Endodermal cell (in vitro differentiated cells): ENCODE data around the gene CRTC3. TPM values are rescaled to one million over a fixed set of nuclear protein-coding genes. Genes with fewer than 3 reads are reported as not detected.
"Not testable (repeated sequence)": the region's sequence is repeated elsewhere in the genome, so short reads cannot be mapped to it uniquely, and the experiment has no call there.

Experiments used
- DNase-seq: peaks from one replicate; pipeline ENCODE4 v3.0.0-alpha.2; 2017
- H3K27ac ChIP-seq: 2 replicates; pipeline ENCODE4 v1.5.1; 2013; ENCODE audit warnings: mild to moderate bottlenecking, low read depth, low read length, moderate library complexity
- H3K27me3 ChIP-seq: 2 replicates; pipeline ENCODE4 v1.6.1; 2013; ENCODE audit warnings: mild to moderate bottlenecking, low read length, moderate library complexity; ENCODE audit not compliant: insufficient read depth, control insufficient read depth, poor library complexity, severe bottlenecking
- H3K36me3 ChIP-seq: 2 replicates; pipeline ENCODE4 v1.7.0; 2013; ENCODE audit warnings: mild to moderate bottlenecking, low read length, moderate library complexity; ENCODE audit not compliant: control insufficient read depth, insufficient read depth
- H3K4me1 ChIP-seq: one replicate; pipeline ENCODE4 v1.7.0; 2013; ENCODE audit warnings: low read length; ENCODE audit not compliant: control insufficient read depth, insufficient read depth
- H3K4me3 ChIP-seq: 2 replicates; pipeline ENCODE4 v1.5.1; 2013; ENCODE audit warnings: mild to moderate bottlenecking, low read length, moderate library complexity
- H3K9ac ChIP-seq: 2 replicates; pipeline ENCODE4 v1.6.1; 2013; ENCODE audit warnings: mild to moderate bottlenecking, low read length, moderate library complexity; ENCODE audit not compliant: poor library complexity, severe bottlenecking; ENCODE audit errors: extremely low read depth
- H3K9me3 ChIP-seq: 2 replicates; pipeline ENCODE4 v1.6.1; 2013; ENCODE audit warnings: mild to moderate bottlenecking, low read length, moderate library complexity; ENCODE audit not compliant: control insufficient read depth
- H3K27ac Mint-ChIP-seq: 2 replicates; pipeline ENCODE4 v1.8.0; 2020; ENCODE audit warnings: mixed read lengths
- H3K27me3 Mint-ChIP-seq: 2 replicates; pipeline ENCODE4 v1.8.0; 2021; ENCODE audit warnings: mild to moderate bottlenecking, mixed read lengths; ENCODE audit not compliant: insufficient read depth
- H3K36me3 Mint-ChIP-seq: 2 replicates; pipeline ENCODE4 v1.8.0; 2020; ENCODE audit warnings: low read depth, mixed read lengths
- H3K4me1 Mint-ChIP-seq: 2 replicates; pipeline ENCODE4 v1.8.0; 2020; ENCODE audit warnings: mixed read lengths
- H3K4me3 Mint-ChIP-seq: 2 replicates; pipeline ENCODE4 v1.8.0; 2020; ENCODE audit warnings: mild to moderate bottlenecking, moderate library complexity, mixed read lengths
- H3K9me3 Mint-ChIP-seq: 2 replicates; pipeline ENCODE4 v1.8.0; 2020; ENCODE audit warnings: mild to moderate bottlenecking, mixed read lengths
- CTCF ChIP-seq: fragments of 200-600 bp; sonication (generic); conservative IDR thresholded peaks from 2 replicates; pipeline ENCODE4 v1.5.0; 2021; ENCODE audit warnings: antibody characterized with exemption, mild to moderate bottlenecking
- WGBS, 2 experiments: methylation state at CpG; one replicate each; pipeline versions ENCODE4 v1.1.5 to v1.1.7; 2013; ENCODE audit warnings: missing lambda C conversion rate in 2 of 2, mixed read lengths in 1 of 2; ENCODE audit not compliant: insufficient coverage in 1 of 2, insufficient read length in 1 of 2; 5-methylcytosine and 5-hydroxymethylcytosine counted together
- total RNA-seq, 2 donors: library from RNA; stranded (reverse); fragmentation: NEBNext Ultra II Directional in 1 of 2; extraction: Animal tissue kit (Norgen Biotek cat#: 25700) in 1 of 2; gene quantifications; 2 replicates in 1 of 2; 3 replicates in 1 of 2; pipeline ENCODE4 v1.2.1, GENCODE V29; 2021

CRTC3 gene
- total RNA-seq, 2 donors from 2014 or later, result 17.3 to 21.9 TPM

DNA sequence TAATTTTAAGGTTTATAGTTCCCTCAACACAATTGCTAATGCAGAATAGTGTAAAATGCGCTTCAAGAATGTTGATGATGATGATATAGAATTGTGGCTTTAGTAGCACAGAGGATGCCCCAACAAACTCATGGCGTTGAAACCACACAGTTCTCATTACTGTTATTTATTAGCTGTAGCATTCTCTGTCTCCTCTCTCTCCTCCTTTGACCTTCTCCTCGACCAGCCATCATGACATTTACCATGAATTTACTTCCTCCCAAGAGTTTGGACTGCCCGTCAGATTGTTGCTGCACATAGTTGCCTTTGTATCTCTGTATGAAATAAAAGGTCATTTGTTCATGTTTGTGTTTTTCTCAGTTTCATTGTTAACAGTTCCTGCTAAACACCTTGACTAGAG is 27.8 kb upstream of the CRTC3 start:
- no peak overlapping the region for H3K4me3 ChIP-seq
- H3K4me3 Mint-ChIP-seq, result no peak overlapping the region
- H3K27ac ChIP-seq, result no peak overlapping the region
- H3K9me3 ChIP-seq, result no peaks in the 10 kb centered on the region
- H3K4me1 Mint-ChIP-seq, result no peaks in the 10 kb centered on the region
- no peaks in the 10 kb centered on the region for H3K27me3 ChIP-seq
- peaks cover 46% of the 10 kb centered on the region for H3K36me3 Mint-ChIP-seq
- H3K27me3 Mint-ChIP-seq, result no peaks in the 10 kb centered on the region
- H3K36me3 ChIP-seq, result peaks cover 56% of the 10 kb centered on the region
- H3K4me1 ChIP-seq, result no peaks in the 10 kb centered on the region
- H3K27ac Mint-ChIP-seq, result no peak overlapping the region
- H3K9ac ChIP-seq, result no peak overlapping the region
- no peak for DNase-seq
- no peaks in the 10 kb centered on the region for H3K9me3 Mint-ChIP-seq
- no peak for TF ChIP-seq CTCF
- 89 to 90% methylated on average over 2 to 4 of the region's 4 CpGs for WGBS, 2 experiments

DNA sequence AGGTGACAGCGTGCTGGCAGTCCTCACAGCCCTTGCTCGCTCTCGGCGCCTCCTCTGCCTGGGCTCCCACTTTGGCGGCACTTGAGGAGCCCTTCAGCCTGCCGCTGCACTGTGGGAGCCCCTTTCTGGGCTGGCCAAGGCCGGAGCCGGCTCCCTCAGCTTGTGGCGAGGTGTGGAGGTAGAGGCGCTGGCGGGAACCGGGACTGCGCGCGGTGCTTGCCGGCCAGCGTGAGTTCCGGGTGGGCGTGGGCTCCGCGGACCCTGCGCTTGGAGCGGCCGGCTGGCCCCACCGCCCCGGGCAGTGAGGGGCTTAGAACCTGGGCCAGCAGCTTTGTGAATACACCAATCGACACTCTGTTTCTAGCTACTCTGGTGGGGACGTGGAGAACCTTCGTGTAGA is 18.9 kb upstream of the CRTC3 start:
- WGBS, 2 experiments, result 89 to 94% methylated on average over 16 to 28 of the region's 29 CpGs
- DNase-seq, H3K27ac Mint-ChIP-seq, H3K4me3 Mint-ChIP-seq, H3K9ac ChIP-seq, H3K27me3 Mint-ChIP-seq, H3K4me1 Mint-ChIP-seq, H3K4me1 ChIP-seq, H3K27me3 ChIP-seq, H3K36me3 ChIP-seq, H3K27ac ChIP-seq, H3K4me3 ChIP-seq: not testable (repeated sequence)
- H3K9me3 Mint-ChIP-seq, result peaks cover 34% of the 10 kb centered on the region
- peaks cover 32% of the 10 kb centered on the region for H3K9me3 ChIP-seq
- peaks cover 14% of the 10 kb centered on the region for H3K36me3 Mint-ChIP-seq

DNA sequence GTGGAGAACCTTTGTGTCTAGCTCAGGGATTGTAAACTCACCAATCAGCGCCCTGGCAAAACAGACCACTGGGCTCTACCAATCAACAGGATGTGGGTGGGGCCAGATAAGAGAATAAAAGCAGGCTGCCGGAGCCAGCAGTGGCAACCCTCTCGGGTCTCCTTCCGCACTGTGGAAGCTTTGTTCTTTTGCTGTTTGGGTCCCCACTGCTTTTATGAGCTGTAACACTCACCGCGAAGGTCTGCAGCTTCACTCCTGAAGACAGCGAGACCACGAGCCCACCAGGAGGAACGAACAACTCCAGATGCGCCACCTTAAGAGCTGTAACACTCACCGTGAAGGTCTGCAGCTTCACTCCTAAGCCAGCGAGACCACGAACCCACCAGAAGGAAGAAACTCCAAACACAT is 18.5 kb upstream of the CRTC3 start:
- Mint-ChIP-seq H3K36me3 (peaks cover 14% of the 10 kb centered on the region), H3K9me3 (peaks cover 34% of the 10 kb centered on the region)
- not testable (repeated sequence) for H3K27ac ChIP-seq, H3K4me1 ChIP-seq, H3K27me3 ChIP-seq, DNase-seq, H3K27me3 Mint-ChIP-seq, H3K27ac Mint-ChIP-seq, H3K4me1 Mint-ChIP-seq, H3K36me3 ChIP-seq, H3K9ac ChIP-seq, H3K4me3 Mint-ChIP-seq, H3K4me3 ChIP-seq
- peaks cover 32% of the 10 kb centered on the region for H3K9me3 ChIP-seq
- 96% methylated on average over 13 of the region's 13 CpGs; no CpG with 5 or more reads in 1 of the 2 experiments for WGBS, 2 experiments

DNA sequence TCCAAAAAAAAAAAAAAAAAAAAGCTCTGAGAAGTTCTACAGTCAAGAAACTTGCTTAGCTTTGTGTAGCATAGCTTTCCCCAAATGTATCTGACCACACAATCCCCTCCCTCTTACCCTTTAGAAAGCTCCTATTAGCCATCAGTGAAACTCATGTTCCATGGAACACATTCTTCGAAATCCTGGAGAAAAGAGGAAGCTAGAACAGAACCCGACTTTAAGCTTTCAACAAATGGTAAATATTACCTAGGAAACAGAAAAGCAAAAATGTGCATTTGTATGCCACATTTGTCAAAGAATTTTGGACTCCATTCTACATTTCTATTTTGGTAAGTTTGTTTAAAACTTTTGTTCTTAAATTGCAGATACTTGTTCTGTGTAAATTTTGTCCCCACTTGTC is 17.4 kb upstream of the CRTC3 start:
- Histone ChIP-seq H3K4me3 (peak overlapping the region; percentile 47), H3K9me3 (peaks cover 32% of the 10 kb centered on the region), H3K27ac (no peak overlapping the region), H3K36me3 (no peaks in the 10 kb centered on the region), H3K9ac (no peak overlapping the region), H3K4me1 (no peaks in the 10 kb centered on the region), H3K27me3 (no peaks in the 10 kb centered on the region)
- Mint-ChIP-seq H3K27ac (no peak overlapping the region), H3K9me3 (peaks cover 34% of the 10 kb centered on the region), H3K4me1 (no peaks in the 10 kb centered on the region), H3K36me3 (peaks cover 14% of the 10 kb centered on the region), H3K4me3 (no peak overlapping the region), H3K27me3 (no peaks in the 10 kb centered on the region)
- DNase-seq, result no peak
- TF ChIP-seq CTCF, result no peak
- 82 to 97% methylated on average over 2 of the region's 2 CpGs for WGBS, 2 experiments
